Measurements from ENCODE around the gene AGAP1.
"Not testable (repeated sequence)": the region's sequence is repeated elsewhere in the genome, so short reads cannot be mapped to it uniquely, and the experiment has no call there.

AGAP1 gene

DNA sequence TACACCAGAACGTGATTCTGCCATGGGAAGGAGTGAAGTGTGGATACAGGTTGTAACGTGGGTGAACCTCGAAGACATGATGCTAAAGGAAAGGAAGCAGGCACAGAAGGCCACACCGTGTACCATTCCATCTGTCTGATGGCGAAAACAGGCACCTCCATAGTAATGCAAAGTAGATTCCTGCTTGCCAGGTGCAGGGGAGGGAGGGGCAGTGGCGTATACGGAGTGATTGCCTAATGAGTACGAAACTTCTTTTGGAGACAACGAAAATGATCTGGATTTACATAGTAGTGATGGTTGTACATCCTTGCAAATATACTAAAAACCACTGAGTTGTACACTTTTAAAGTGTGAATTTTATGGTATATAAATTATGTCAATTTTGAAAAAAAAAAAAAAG is 567.7 kb downstream of the AGAP1 start:
- DNase-seq (ENCODE audit: insufficient read length, low spot score) (no peak), FAIRE-seq (no peak)

DNA sequence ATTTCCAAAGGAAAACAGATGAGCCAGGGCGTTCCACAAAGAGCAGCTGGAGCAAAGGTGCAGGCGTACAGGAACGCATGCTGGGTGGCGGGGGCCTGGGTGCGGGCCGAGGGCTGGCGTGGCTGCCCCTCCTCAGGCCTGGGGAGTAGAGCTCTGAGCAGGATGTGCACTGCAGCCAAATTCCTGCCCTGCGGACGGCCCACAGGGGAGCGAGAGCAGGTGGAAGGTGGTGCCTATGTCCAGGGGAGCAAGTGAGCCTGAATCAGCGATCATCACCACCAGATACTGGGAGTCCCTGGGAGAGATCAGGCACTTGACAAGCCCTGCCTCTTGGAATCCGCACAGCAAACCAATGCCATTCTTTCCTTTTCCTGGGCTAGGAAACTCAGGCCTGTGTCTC is 568.1 kb downstream of the AGAP1 start:
- no peak for DNase-seq (ENCODE audit: insufficient read length, low spot score)
- FAIRE-seq, result no peak

DNA sequence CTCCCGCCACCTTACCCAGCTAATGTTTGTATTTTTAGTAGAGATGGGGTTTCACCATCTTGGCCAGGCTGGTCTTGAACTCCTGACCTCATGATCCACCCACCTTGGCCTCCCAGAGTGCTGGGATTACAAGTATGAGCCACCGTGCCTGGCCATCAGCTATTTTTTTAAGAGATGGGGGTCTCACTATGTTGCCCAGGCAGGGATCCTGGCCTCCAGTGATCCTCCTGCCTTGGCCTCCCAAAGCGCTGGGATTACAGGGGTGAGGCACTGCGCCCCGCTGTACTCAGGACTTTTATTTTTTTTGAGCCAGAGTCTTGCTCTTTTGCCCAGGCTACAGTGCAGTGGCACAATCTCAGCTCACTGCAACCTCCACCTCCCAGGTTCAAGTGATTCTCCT is 569.0 kb downstream of the AGAP1 start:
- not testable (repeated sequence) for FAIRE-seq

DNA sequence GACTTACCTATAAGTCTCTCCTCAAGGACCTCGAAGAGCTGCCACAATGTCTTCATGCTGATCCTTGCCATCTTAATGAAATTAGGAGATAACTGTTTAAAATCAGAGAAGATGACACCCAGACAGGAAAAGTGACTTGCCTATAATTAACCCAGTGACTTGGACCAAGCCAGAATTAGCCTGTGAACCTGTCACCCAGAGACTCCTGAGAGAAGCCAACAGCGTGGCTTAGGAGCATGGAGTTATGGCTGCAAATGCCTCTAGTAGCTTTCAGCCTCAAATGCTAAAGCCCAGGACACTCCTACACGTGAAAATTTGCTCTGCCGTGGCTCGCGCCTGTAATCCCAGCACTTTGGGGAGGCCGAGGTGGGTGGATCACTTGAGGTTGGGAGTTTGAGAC is 570.2 kb downstream of the AGAP1 start:
- DNase-seq (ENCODE audit: insufficient read length, low spot score) (no peak), FAIRE-seq (no peak)

More for the DNA sequence above, 569.0 kb downstream of the AGAP1 start:
- not testable (repeated sequence) for DNase-seq (ENCODE audit: insufficient read length, low spot score)

DNA sequence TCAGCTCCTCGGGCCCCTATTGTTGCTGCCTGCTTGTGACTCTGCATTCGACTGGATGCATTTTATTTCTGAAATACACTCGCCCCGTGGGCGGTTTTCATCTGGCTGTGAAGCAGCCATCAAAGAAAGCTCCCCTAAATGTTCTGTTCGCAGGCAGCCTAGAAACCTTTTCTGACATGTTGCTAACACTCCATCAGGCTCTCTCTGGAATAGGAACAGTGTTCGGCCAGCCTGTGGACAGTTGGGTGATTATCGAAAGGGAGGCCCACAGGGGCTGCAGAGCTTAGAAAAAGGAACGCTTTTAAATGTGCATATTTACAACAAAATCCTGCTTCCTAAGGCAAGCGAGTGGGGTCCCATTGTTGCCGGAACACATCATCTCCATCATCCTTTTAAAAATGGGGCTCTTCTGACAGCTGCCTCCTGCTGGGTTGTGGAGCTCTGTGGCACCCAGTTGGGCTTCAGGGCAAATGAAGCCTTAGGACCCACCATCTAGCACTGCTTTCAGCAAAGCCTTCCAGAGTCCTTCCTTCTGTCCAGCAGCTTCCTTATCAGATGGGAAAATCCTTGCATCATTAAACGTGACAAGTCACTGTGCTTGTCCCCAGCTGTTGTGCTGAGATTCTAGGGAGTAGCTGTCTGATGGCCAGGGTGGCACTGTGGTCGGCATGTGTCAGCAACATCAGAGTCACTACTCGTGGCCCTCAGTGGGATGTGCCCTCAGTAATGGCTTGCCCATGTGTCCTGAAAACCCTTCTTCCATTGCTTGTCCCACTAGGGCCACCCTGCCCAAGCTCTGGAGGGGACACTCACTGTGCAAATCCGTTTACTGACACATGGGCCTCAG is 571.7 kb downstream of the AGAP1 start:
- DNase-seq (ENCODE audit: insufficient read length, low spot score), result no peak
- FAIRE-seq, result no peak

DNA sequence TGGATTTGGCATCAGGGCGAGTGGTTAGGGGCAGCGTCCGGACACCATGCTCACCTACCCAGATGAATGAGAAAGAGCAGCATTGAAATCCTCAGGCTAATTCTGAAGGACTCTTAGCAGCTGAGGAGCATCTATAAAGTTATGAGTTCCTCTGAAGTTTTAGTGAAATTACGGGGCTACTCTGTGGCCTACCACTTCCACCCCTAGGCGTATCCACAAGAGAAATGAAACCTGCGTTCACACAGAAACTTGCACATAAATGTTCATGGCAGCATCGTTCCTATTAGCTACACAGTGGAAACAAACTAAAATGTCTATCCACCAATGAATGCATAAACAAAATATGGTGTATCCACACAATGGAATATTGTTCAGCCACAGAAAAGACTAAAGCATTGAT is 576.4 kb downstream of the AGAP1 start:
- no peak for FAIRE-seq
- no peak for DNase-seq (ENCODE audit: insufficient read length, low spot score)

DNA sequence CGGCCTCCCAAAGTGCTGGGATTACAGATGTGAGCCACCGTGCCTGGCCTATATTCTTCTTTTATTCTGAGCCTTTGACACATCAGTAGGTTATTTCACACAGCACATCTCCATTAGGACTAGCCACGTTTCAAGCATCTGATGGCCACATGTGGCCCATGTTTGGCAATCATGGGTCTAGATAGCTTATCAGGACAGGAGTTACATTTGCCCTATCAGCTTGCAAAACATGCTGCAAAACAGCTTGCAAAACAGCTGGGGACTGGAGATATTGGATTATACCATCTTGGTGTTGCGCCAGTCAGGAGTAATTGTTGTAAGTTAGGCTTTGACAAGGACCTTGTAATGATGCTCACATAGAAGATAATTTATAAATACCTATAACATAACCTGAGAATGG is 579.4 kb downstream of the AGAP1 start:
- no peak for DNase-seq (ENCODE audit: insufficient read length, low spot score)
- no peak for FAIRE-seq

DNA sequence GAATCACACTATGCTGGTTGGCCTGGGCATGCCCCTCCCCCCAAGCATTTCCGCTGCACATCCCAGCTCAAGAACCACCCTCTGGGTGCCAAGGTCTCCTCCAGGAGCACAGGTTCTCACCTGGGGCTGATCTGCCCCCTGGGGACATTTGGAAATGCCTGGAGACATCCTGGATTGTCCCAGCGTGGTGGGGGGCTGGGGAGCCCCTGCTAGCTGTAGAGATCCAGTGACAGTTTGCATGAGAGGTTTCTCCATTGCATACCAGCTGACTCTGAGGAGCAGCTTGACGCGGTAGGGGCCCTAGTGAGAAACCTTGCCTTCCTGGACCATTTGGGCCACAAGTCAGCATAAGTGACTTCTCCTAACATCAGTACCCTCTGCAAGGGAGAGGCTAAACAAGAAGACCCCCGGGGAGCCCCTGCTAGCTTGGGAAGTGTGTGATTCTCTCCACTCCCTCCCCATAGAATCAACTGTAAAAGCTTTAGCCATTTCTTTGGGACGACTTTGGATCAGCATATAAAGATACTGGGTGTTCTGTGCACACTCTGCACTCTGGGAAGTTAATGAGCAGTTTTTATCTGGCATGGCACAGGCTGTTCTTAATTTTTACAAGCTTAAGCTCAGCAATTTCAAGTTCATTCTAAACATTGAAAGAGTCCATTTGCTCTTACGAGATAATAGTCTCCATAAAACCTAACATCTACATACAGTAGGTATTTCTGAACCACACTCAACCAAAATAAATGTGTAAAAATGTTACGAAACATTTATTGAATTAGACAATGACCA is 580.2 kb downstream of the AGAP1 start:
- DNase-seq (ENCODE audit: insufficient read length, low spot score), result no peak
- FAIRE-seq, result no peak

DNA sequence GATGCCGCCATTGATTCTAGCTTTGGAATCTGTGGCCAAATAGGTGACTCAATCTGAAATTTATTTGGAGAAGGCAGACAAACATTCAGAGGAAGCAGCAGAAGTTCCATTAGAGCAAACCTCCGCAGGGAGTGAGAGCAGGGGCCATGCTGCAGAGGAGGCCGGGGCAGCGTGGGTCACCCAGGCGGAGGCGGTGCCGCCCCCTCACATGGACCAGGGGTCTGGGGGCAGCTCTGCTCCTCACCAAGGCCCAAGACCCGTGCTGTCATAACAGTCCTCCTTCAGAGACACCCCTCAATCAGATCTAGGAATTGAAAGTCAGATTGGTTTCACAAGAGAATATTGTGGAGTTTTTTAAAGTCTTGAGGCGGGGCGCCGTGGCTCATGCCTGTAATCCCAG is 582.0 kb downstream of the AGAP1 start:
- DNase-seq (ENCODE audit: insufficient read length, low spot score) (no peak), FAIRE-seq (no peak)

DNA sequence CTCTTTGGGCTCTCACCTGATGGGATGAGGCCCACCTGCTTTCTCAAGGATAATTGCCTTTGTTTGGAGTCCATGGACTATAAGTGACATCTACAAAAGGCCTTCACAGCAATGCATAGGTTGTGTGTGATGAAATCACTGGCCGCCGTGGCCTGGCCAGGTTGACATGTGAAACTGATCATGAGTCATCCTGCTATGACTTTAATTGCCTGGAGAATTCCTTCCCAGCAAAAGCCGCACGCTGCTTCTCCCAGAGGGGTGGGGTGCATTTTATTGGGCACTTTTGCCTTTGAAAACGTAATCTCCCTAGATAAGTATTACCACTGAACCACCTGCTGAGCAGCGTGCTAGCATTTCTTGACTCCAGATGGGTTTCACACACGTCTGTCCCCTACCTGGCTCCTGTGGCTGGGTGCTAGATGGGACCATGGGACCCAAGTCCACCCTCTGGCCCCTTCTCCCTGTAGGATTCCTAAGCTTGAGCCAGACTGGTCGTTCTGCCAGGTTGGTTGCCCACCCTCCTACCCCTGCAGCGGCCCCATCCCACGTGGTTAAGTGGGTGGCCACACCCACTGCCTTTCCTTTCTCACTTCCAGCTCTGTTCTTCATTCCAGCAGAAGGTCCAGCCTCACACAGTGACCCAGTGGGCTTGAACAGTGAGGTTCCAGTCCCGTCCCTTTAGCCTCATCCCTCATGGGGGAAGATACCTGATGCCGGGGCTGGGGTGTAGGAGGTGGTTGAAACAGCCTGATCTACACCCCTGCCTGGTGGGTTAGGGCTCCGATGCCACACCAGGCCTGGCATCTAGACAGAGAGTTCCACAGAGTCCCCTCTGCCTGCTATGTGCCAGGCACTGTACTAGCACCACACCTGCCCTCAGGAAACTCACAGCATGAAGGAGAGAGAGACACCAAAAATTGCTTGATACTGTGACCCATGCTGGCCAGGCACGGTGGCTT is 584.7 kb downstream of the AGAP1 start:
- FAIRE-seq (peak; percentile 90), DNase-seq (ENCODE audit: insufficient read length, low spot score) (peak; percentile 80)

DNA sequence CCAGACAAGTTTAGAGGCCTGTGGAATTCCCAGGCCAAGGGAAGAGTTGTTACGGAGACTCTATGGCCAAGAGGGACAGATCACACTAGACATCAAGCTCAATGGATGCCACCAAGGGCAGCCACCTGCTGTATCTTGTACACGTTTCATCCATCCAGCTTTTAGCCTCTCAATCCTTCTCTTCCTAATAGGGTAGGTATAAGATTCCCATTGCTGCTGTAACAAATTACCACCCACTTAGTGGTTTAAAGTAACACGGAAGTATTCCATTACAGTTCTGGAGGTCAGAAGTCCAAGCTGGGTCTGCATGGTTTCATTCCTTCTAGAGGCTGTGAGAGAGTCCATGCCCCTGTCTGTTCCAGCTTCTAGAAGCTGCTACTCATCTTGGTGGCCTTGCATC is 586.6 kb downstream of the AGAP1 start:
- DNase-seq (ENCODE audit: insufficient read length, low spot score), result no peak
- FAIRE-seq, result no peak

DNA sequence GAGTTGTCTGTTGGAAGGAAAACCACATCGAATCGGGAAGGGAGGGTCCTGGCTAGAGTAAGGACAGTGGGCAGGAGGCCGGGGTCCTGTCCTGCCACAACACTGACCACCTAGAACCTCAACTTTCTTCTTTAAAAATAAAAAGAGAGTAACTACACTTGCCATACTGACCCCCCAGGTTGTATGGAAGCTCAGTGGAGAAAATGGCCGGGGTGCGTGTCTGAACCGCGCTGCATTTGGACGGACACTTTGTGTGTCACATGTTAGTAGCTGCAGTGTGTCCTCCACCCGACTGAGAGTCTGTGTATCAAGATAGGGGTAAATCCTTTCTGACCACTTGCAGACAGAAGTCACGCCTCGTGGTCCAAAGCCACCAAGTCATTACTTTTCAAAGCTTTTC is 587.3 kb downstream of the AGAP1 start:
- FAIRE-seq, result no peak
- no peak for DNase-seq (ENCODE audit: insufficient read length, low spot score)

DNA sequence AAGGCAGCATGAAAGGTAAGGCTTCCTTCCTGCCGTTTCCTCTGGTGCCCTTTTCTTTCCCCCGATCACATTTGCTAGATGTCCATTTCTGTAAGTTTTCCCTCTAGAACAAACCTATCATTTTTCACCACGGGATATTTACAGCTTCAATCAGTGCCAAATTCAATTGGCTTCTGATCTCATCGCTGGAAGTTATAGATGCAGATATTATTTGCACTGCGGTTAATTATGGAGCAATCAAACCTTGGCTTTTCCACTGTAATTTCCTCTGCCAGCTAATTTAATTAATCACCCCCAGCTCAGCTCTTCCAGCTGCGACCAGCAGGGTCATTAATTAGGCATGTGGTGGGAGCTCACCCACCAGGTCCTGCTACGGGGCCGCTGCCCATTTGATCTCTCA is 588.2 kb downstream of the AGAP1 start:
- DNase-seq (ENCODE audit: insufficient read length, low spot score), result no peak
- peak; percentile 9 for FAIRE-seq

DNA sequence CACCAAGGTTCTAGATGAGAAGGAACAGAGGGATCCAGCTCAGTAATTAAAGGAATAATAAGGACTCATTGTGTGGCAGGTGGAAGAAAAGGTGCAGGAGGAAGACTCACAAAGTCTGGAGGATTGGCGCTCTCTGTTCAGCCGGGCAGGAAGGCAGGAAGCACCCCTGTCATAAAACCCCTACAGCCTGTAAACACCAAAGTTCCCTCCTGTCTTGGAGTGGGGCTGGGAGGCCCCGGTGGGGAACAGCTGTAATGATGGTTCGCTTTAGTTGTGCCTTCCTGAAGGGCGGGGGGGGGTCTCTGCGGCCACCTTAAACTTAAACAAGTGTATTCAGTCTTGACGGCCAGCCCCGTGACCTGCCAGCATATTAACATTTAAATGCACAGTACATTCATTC is 590.1 kb downstream of the AGAP1 start:
- no peak for FAIRE-seq
- no peak for DNase-seq (ENCODE audit: insufficient read length, low spot score)

DNA sequence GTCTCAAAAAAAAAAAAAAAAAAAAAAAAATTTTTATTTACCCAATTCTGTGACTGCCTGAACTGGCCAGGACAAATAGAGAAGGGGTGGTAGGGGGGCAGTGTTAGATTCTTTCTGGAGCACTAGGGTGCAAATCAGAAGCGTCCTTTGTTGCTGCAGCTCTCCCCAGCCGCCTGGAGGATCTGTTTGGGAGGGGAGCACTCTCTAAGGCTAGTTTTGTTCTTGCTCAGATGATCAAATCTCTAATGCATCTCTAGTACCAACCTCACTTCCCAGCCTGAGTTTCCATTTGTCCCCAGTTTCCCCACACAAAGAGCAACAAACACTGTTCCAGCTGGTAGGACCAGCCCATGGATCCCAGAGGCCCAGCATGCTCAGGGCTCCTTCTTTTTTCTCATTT is 591.4 kb downstream of the AGAP1 start:
- FAIRE-seq (no peak), DNase-seq (ENCODE audit: insufficient read length, low spot score) (no peak)

DNA sequence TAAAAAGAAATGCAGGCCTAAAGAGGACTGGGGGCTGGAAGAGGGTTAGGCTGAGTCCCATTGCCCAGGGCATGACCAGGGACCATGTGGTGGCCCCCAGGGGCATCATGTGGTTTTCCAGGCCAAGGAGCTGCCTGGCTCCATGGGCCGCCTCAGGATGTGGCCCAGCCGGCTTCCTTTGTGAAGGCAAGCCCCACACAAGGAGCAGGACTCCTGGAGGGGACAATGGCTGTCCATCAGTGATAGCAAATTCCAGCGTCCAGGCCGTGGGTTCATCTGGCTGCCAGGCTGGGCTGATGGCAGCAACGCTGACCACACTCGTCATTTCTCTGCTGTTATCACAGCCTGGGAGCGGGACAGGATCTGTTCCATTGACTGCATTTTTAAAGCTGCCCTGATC is 591.8 kb downstream of the AGAP1 start:
- DNase-seq (ENCODE audit: insufficient read length, low spot score) (no peak), FAIRE-seq (no peak)

DNA sequence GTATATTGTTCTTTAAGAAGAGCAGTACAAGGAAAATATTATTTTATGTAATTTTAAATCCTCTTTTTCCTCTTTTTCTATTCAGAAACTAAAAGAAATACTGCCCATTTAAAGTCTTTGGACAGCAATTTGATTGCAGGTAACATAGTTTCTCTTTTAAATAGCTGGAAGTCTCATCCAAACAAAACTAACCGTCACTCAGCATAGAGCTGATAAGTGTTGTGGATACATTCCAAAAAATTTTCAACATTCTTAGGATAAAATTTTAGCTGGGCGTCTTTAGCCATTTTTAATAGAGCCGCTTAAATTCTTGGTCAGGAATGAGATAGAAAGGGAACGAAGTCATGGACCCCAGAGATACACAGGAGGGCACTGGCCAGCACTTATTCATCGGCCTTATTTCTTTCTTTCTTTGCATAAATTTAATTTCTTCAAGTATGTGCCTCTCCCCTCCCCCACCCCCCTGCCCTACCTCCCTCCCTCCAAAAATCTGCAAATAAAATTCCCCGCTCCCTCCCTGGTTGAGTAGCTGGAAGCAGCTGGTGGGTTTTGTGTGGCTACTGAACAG is 592.6 kb downstream of the AGAP1 start:
- DNase-seq (ENCODE audit: insufficient read length, low spot score) (no peak), FAIRE-seq (no peak)

DNA sequence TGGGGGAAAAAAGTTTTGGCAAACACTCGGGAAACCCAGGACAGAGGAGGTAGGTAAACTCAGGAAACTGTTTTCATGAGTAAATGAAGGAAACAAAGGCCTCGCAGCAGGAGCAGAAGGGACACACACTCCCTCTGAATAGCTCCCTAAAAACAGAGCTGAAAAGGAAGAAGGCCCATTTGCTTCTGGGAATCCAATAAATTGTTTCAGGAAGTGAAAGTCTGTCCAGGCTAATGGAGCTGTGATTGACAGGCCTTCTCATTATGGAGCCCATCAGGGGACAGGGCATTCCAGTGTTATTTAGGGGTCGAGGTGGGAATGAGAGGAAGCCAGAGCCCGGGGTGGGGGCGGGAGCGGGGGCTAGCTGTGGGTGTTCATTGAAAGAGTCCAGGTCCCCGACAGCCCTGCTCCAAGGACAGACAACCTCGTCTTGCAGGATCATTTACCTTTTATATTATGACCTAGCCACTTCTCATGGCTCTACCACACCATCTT is 593.2 kb downstream of the AGAP1 start:
- DNase-seq (ENCODE audit: insufficient read length, low spot score), result no peak
- no peak for FAIRE-seq

DNA sequence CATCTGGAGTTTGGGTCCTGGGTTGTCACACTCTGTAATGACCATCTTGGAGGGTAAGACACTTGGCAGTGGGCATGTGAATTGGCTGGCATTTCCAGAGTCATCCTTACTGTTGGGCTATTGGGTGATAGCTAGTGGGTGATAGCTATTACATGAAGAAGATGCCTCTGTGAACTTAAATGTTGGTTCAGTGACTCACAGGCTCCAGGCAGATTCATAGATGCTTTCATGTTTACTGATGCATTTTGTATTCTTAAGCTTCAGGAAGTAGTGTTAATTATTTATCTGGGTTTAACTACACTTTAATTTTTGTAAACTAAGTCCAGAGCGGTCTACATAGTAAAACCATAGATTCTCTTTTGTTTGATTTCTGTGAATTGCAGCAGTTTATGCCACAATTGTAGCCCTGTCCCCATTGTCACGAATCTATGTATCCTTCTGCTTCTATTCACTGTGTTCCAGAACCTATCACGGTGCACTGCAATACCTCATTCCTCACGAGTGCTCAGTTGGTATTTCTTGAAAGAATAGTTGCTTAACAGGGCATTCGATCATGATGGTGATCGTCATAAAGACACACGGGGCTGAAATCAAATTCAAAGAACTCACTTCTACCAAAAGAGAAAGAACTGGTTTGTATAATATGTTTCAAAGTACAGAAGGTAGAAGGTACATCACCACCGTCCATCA is 594.7 kb downstream of the AGAP1 start:
- DNase-seq (ENCODE audit: insufficient read length, low spot score) (no peak), FAIRE-seq (no peak)
